ENCODE results near the gene ZNF385B.

DNA sequence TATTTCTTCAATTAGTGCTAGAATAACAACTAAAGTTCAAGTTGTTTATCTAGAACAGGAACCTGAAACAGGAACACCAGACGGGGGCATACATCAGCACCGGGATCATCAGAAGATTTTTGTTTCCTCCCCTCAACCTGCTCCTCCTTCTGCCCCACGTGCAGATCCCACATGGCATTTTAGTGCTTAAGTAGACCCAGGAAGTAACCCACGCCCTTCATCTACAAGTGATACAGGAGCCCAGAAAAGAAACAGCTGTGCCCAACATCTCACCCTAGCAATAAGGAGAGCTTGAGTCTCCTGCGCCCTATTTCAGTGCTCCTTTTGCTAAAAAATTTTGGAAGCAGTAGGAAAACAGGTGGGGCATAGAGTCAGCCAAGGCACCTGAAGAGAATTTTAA lies 5.2 kb downstream of the ZNF385B start:
- TF ChIP-seq, protein P1, sequence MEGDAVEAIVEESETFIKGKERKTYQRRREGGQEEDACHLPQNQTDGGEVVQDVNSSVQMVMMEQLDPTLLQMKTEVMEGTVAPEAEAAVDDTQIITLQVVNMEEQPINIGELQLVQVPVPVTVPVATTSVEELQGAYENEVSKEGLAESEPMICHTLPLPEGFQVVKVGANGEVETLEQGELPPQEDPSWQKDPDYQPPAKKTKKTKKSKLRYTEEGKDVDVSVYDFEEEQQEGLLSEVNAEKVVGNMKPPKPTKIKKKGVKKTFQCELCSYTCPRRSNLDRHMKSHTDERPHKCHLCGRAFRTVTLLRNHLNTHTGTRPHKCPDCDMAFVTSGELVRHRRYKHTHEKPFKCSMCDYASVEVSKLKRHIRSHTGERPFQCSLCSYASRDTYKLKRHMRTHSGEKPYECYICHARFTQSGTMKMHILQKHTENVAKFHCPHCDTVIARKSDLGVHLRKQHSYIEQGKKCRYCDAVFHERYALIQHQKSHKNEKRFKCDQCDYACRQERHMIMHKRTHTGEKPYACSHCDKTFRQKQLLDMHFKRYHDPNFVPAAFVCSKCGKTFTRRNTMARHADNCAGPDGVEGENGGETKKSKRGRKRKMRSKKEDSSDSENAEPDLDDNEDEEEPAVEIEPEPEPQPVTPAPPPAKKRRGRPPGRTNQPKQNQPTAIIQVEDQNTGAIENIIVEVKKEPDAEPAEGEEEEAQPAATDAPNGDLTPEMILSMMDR (IDR thresholded peaks at IDR 0.05), result no peak
- TF ChIP-seq POLR2A (IDR thresholded peaks at IDR 0.05), result no peak

All from heart left ventricle (tissue), 13 donors.